ENCODE data around the gene TFPT.

DNA sequence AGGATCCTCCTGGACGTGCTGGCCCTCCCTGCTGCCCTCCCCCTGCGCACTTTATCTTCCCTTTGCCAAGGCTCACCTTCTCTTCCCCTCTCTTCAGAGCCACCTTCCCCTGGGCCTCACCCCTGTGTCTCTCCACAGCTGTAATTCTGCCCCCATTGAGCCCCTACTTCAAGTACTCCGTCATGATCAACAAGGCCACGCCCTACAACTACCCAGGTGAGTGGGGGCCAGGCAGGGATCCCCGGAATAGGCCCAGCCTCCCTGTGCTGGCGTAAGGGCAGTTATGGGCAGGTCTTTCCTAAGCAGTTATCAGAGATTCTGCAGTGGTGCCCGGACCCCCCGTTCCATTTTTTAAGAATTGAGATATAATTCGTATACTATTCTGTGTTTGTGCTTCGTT lies 9.7 kb downstream of the TFPT start:
- TF ChIP-seq, protein P1, sequence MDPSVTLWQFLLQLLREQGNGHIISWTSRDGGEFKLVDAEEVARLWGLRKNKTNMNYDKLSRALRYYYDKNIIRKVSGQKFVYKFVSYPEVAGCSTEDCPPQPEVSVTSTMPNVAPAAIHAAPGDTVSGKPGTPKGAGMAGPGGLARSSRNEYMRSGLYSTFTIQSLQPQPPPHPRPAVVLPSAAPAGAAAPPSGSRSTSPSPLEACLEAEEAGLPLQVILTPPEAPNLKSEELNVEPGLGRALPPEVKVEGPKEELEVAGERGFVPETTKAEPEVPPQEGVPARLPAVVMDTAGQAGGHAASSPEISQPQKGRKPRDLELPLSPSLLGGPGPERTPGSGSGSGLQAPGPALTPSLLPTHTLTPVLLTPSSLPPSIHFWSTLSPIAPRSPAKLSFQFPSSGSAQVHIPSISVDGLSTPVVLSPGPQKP (IDR thresholded peaks at IDR 0.05; ENCODE audit: borderline replicate concordance, low read depth, low read length), result no peak
- TF ChIP-seq, protein P2, sequence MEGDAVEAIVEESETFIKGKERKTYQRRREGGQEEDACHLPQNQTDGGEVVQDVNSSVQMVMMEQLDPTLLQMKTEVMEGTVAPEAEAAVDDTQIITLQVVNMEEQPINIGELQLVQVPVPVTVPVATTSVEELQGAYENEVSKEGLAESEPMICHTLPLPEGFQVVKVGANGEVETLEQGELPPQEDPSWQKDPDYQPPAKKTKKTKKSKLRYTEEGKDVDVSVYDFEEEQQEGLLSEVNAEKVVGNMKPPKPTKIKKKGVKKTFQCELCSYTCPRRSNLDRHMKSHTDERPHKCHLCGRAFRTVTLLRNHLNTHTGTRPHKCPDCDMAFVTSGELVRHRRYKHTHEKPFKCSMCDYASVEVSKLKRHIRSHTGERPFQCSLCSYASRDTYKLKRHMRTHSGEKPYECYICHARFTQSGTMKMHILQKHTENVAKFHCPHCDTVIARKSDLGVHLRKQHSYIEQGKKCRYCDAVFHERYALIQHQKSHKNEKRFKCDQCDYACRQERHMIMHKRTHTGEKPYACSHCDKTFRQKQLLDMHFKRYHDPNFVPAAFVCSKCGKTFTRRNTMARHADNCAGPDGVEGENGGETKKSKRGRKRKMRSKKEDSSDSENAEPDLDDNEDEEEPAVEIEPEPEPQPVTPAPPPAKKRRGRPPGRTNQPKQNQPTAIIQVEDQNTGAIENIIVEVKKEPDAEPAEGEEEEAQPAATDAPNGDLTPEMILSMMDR (conservative IDR thresholded peaks at IDR 0.05; ENCODE audit: low read depth, low read length), result no peak
- TF ChIP-seq RCOR1 (IDR thresholded peaks at IDR 0.05; ENCODE audit: insufficient replicate concordance, low read length), result no peak
- no peak for TF ChIP-seq BHLHE40 (IDR thresholded peaks at IDR 0.05; ENCODE audit: low read depth, low read length)
- TF ChIP-seq POLR2A (IDR thresholded peaks at IDR 0.05; ENCODE audit: low read depth, low read length), result no peak

Measured in IMR-90 (cell line).